Measurements from ENCODE around the gene JARID2.
A peak's percentile ranks its signal among the peaks of the same experiment; 100 is the strongest.

JARID2 gene

DNA sequence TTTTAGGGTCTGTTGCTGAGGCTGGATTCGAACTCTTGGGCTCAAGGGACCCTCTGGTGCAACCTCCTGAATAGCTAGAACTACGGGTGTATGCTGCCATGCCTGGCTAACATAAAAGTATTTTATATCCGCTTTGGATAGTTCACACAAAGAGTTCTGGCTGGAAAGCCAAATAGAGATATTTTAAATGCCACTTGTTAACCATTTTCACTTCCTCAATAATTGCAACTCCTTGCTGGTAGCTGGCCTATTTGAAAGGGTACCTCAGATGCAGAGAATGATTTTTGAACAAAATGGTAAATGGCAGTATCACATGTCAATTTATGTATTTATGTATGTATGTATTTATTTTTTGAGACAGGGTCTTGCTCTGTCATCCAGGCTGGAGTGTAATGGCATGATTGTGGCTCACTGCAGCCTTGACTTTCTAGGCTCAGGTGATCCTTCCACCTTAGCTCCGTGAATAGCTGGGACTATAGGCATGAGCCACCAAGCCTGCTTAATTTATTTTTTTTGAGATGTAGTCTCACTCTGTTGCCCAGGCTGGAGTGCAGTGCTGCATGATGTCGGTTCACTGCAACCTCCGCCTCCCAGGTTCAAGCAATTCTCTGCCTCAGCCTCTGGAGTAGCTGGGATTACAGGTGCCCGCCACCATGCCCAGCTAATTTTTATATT lies 12.9 kb upstream of the JARID2 start:
- no peak overlapping the region for H3K9ac ChIP-seq (ENCODE audit: low read depth, low read length)
- H3K27me3 ChIP-seq (ENCODE audit: insufficient read depth, low read length), result no peaks in the 10 kb centered on the region
- no peak overlapping the region for H3K4me3 ChIP-seq (ENCODE audit: low read length)
- no peak overlapping the region for H3K27ac ChIP-seq (ENCODE audit: low read depth, low read length)
- WGBS, result 93% methylated on average over 6 of the region's 7 CpGs
- 0 out of 2 replicates have a peak, but pooled peaks cover 2% of the 10 kb centered on the region for H3K4me1 ChIP-seq (ENCODE audit: insufficient read depth, low read length)
- H3K36me3 ChIP-seq (ENCODE audit: insufficient read depth, low read length), result no peaks in the 10 kb centered on the region
- no peaks in the 10 kb centered on the region for H3K9me3 ChIP-seq (ENCODE audit: insufficient read depth, low read depth, low read length)

DNA sequence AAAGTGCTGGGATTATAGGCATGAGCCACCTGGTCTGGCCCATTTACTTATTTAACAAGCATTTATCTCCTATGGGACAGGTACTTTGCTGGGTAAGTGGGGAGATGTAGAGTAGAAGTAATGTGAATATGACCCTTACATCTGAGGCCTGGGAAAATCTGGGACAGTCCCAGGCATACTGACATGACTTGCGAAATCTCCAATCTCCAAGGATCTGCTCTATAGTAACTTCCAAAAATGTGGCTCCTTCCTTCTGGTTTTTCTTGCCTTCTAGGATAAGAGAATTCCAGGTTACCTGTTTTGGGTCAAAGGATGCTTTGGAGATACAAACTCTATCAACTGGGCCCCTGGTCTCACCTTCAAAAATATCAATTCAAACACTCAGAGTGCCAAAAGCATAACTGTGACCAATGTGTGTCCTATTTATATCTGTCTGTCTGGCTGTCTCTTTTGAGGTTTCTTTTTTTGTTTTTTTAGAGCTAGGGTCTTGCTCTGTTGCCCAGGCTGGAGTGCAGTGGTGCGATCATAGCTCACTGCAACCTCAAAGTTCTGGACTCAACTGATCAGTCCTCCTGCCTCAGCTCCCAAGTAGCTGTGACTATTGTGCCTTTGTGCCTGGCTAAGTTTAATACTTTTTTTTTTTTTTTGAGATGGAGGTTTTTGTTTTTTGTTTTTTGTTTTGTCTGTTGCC lies 11.7 kb upstream of the JARID2 start:
- Histone ChIP-seq H3K9me3 (ENCODE audit: insufficient read depth, low read depth, low read length) (no peaks in the 10 kb centered on the region), H3K27ac (ENCODE audit: low read depth, low read length) (no peak overlapping the region), H3K9ac (ENCODE audit: low read depth, low read length) (no peak overlapping the region), H3K36me3 (ENCODE audit: insufficient read depth, low read length) (no peaks in the 10 kb centered on the region), H3K4me1 (ENCODE audit: insufficient read depth, low read length) (peaks cover under 1% of the 10 kb centered on the region; the same call in 1 of the 2 replicates), H3K4me3 (ENCODE audit: low read length) (no peak overlapping the region), H3K27me3 (ENCODE audit: insufficient read depth, low read length) (no peaks in the 10 kb centered on the region)
- 98% methylated on average over 2 of the region's 2 CpGs for WGBS

DNA sequence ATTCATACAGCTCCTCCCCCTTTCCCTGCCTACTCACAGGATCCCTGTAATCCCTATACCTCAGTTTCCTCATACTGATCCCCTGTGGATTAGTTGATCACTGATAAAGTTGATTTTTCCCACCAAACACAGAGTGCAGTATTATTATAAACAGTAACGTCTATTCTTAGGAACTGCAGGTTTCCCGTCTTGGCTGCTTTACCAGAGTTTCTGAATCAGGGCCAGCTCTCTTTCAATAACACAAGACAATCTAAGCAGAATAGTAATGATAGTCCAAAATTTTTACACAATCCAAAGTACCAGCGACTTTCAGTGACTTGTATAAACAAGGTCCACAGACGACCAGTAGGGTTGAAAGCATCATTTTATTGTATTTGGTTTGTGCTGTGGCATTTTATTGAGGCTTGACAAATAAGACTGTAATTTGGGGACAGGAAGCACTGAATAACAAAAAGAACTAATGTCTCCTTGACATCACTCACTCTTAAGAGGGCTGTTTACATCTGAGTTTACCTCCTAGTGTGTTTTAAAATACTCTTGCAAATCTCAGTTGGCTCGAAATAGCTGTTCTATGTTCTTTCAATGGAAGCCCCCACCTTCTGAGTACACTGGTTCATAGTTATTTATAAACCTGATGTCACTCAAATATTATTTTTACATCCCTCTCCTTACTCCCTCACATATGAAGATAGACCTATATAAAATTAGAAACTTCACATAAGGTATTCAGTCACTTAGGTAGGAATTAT lies 6.1 kb upstream of the JARID2 start:
- Histone ChIP-seq H3K9me3 (ENCODE audit: insufficient read depth, low read depth, low read length) (no peaks in the 10 kb centered on the region), H3K9ac (ENCODE audit: low read depth, low read length) (no peak overlapping the region), H3K27me3 (ENCODE audit: insufficient read depth, low read length) (no peaks in the 10 kb centered on the region), H3K36me3 (ENCODE audit: insufficient read depth, low read length) (no peaks in the 10 kb centered on the region), H3K4me1 (ENCODE audit: insufficient read depth, low read length) (peaks cover 40% of the 10 kb centered on the region), H3K27ac (ENCODE audit: low read depth, low read length) (peak overlapping the region; percentile 70), H3K4me3 (ENCODE audit: low read length) (no peak overlapping the region)
- WGBS, result 16% methylated on average over 5 of the region's 5 CpGs

DNA sequence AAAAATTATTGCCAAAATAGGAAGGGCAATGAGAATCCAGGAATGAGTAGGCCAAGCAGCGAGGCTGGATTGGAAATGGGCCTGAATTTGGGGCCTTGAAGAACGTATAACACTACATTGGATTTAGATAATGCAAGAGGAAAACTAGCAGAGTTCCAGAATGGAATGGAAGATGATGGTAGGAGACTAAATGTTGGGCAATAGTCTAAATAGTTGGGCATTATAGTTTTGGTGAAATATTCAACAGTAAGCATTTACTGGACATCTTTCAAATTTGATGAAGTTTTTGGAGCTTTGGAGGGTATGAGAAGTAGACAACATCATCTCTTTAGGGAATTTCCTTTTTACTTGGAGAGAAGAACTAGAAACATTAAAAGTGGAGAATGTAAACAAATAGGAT lies 3.4 kb upstream of the JARID2 start:
- H3K4me3 ChIP-seq (ENCODE audit: low read length), result peak overlapping the region; percentile 81; the same call in 1 of the 2 replicates
- no peaks in the 10 kb centered on the region for H3K36me3 ChIP-seq (ENCODE audit: insufficient read depth, low read length)
- no peak overlapping the region for H3K9ac ChIP-seq (ENCODE audit: low read depth, low read length)
- H3K9me3 ChIP-seq (ENCODE audit: insufficient read depth, low read depth, low read length), result no peaks in the 10 kb centered on the region
- 86% methylated on average over 2 of the region's 2 CpGs for WGBS
- H3K27me3 ChIP-seq (ENCODE audit: insufficient read depth, low read length), result no peaks in the 10 kb centered on the region
- H3K27ac ChIP-seq (ENCODE audit: low read depth, low read length), result peak overlapping the region; percentile 90
- H3K4me1 ChIP-seq (ENCODE audit: insufficient read depth, low read length), result peaks cover 40% of the 10 kb centered on the region

GRCh38 chr6:15242937-15243614 lies 2.8 kb upstream of the JARID2 start:
- 8% methylated on average over 1 of the region's 1 CpG for WGBS

DNA sequence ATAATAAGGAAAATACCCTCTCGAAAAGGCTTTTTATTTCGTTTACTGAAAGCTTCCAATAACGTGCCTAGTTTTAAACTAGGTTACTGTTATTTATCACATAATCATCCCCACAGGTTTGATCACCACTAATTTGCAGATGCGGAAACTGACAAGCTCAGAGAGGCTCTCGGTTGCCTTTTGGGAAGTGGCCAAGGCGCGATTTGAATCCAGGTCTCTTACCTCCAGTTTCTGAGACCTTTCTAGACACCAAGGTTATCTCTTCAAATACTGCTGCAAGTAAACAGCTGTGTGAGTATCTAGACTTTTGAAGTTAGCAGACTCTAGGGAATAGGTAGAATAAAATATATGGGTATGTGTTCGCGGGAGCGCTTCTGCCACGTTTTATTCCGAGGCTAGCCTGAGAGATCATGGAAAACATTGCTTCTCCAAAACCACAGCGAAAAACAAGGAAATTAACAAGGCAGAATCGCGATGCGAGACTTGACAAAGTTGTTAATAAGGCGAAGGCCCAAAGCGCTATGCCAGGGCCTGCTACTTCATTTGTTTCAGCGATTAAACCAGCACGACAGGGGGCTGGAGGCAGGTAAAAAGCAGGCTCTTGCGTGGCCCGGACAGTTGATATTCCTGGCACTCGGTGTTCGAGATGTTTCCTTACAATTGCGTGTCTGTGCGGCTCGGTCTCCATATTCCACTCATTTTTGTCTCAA lies 1.8 kb upstream of the JARID2 start:
- WGBS, result 12% methylated on average over 27 of the region's 27 CpGs
- peak overlapping the region; percentile 85 for H3K9ac ChIP-seq (ENCODE audit: low read depth, low read length)
- H3K4me1 ChIP-seq (ENCODE audit: insufficient read depth, low read length), result peaks cover 40% of the 10 kb centered on the region
- H3K27ac ChIP-seq (ENCODE audit: low read depth, low read length), result peak overlapping the region; percentile 90
- H3K4me3 ChIP-seq (ENCODE audit: low read length), result peak overlapping the region; percentile 81
- H3K36me3 ChIP-seq (ENCODE audit: insufficient read depth, low read length), result no peaks in the 10 kb centered on the region
- no peaks in the 10 kb centered on the region for H3K9me3 ChIP-seq (ENCODE audit: insufficient read depth, low read depth, low read length)
- H3K27me3 ChIP-seq (ENCODE audit: insufficient read depth, low read length), result no peaks in the 10 kb centered on the region

More at GRCh38 chr6:15242937-15243614, 2.8 kb upstream of the JARID2 start:
- Histone ChIP-seq H3K36me3 (ENCODE audit: insufficient read depth, low read length) (no peaks in the 10 kb centered on the region), H3K27me3 (ENCODE audit: insufficient read depth, low read length) (no peaks in the 10 kb centered on the region), H3K4me3 (ENCODE audit: low read length) (peak overlapping the region; percentile 81), H3K4me1 (ENCODE audit: insufficient read depth, low read length) (peaks cover 40% of the 10 kb centered on the region), H3K9ac (ENCODE audit: low read depth, low read length) (peak overlapping the region; percentile 85), H3K9me3 (ENCODE audit: insufficient read depth, low read depth, low read length) (no peaks in the 10 kb centered on the region), H3K27ac (ENCODE audit: low read depth, low read length) (peak overlapping the region; percentile 90)

DNA sequence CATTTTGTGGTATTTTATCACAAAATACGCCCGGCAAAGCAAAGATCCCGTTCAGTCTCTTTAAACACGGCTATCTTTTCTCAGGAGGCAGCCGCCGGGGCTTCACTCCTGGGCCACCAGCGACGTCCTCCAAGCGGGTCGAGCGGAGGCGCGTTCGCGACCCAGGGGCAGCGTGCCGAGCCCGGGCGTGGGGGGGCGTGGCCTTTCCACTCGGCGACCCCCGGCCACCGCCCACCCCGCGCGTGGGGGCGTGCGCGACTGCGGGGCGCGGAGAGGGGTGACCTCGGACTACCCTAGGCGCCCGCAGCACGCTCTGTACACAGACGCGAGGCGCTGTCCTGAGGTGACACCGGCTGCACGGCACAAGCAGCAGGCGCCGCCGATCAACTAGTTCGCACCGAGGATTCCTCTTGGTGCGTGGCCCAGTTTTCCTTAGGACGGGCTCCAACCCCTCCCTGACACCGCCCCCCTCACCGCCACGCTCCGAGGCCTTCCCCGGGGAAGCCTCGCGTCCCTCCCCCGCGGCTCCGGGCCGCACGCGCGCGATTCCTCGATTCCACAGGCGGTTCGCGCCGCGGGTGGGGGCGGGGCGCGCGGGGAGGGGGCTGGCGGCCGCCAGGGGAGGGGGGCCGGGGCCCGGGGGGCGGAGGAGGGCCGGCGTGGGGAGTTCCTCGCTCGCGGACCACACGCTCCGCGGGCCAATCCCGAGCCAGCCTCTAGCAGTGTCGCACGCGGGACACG lies 1.1 kb upstream of the JARID2 start:
- under 1% methylated on average over 92 of the region's 92 CpGs for WGBS

DNA sequence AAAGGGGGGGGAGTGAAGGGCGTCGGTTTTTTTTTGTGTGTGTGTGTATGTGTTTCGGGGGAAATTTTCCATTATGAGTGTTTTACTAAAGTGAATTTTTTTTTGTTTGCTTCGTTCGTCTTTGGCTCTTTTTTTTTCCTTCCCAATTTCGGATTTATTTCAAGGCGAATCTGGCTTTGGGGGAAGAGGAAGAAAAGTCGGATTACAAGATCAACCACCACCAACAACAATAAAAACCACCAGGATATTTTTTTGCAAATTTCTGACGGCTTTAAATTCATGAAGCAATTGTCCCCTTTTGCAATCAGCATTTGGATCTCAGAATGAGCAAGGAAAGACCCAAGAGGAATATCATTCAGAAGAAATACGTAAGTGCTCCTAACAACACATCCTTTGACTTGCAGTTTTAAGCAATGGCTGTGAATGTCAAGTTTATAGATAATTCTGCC lies 372 bp downstream of the JARID2 start:
- H3K9me3 ChIP-seq (ENCODE audit: insufficient read depth, low read depth, low read length), result no peaks in the 10 kb centered on the region
- peak overlapping the region; percentile 81 for H3K4me3 ChIP-seq (ENCODE audit: low read length)
- H3K27me3 ChIP-seq (ENCODE audit: insufficient read depth, low read length), result no peaks in the 10 kb centered on the region
- 0% methylated on average over 6 of the region's 10 CpGs for WGBS
- peak overlapping the region; percentile 90 for H3K27ac ChIP-seq (ENCODE audit: low read depth, low read length)
- peaks cover 48% of the 10 kb centered on the region for H3K4me1 ChIP-seq (ENCODE audit: insufficient read depth, low read length)
- peak overlapping the region; percentile 90 for H3K9ac ChIP-seq (ENCODE audit: low read depth, low read length)
- H3K36me3 ChIP-seq (ENCODE audit: insufficient read depth, low read length), result no peaks in the 10 kb centered on the region; the same call in 1 of the 2 replicates

More for the DNA sequence above, 1.1 kb upstream of the JARID2 start:
- Histone ChIP-seq H3K27ac (ENCODE audit: low read depth, low read length) (peak overlapping the region; percentile 90), H3K4me1 (ENCODE audit: insufficient read depth, low read length) (peaks cover 40% of the 10 kb centered on the region), H3K9me3 (ENCODE audit: insufficient read depth, low read depth, low read length) (no peaks in the 10 kb centered on the region), H3K4me3 (ENCODE audit: low read length) (peak overlapping the region; percentile 81), H3K27me3 (ENCODE audit: insufficient read depth, low read length) (no peaks in the 10 kb centered on the region), H3K9ac (ENCODE audit: low read depth, low read length) (peak overlapping the region; percentile 85), H3K36me3 (ENCODE audit: insufficient read depth, low read length) (no peaks in the 10 kb centered on the region)

DNA sequence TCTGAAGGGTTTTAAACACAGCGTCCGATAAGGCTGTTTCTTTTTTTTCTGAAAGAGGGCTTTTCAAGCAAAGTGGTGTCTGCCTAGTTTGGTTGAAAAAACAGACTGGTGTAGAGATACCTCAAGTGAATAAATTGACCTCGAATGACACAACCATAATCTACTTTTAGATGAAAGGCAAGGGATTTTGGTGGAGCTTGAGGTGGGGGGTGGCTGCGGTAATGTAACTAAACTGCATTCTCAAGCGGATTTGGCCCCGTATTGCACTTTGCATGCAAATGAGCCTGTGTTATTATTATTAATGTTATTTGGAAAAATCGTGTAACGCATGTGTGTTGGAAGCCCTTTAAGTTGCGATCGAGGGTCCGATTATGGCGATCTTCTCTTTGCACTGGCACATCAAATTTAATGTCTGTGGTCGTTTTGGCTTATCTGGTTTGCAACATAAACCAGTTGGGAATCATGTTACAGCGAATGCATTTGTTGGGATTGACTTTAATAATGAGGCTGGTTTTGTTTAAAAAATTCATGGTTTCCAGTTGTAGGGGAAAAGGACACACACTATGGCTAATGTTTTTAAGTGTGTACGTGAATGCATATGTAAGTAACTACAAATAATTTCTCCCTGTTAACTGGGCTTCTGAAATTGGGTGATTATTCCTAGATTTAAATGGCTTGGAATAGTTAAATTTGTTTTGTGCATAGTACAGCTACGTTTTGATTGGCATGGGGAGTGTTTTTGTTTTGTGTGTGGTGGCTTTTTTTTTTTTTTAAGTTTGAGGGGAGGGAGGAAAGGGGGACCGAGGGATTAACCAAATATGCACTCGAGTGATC lies 1.0 kb downstream of the JARID2 start:
- no peaks in the 10 kb centered on the region; the same call in 1 of the 2 replicates for H3K36me3 ChIP-seq (ENCODE audit: insufficient read depth, low read length)
- peak overlapping the region; percentile 81 for H3K4me3 ChIP-seq (ENCODE audit: low read length)
- H3K27ac ChIP-seq (ENCODE audit: low read depth, low read length), result peak overlapping the region; percentile 94; the same call in 1 of the 2 replicates
- no peaks in the 10 kb centered on the region for H3K27me3 ChIP-seq (ENCODE audit: insufficient read depth, low read length)
- H3K9me3 ChIP-seq (ENCODE audit: insufficient read depth, low read depth, low read length), result no peaks in the 10 kb centered on the region
- peak overlapping the region; percentile 90 for H3K9ac ChIP-seq (ENCODE audit: low read depth, low read length)
- peaks cover 42% of the 10 kb centered on the region for H3K4me1 ChIP-seq (ENCODE audit: insufficient read depth, low read length)
- WGBS, result 2% methylated on average over 17 of the region's 18 CpGs

Measured in HUES64 (cell line).